ENCODE measurements around the gene DNAJC10. TPM values are rescaled to one million over a fixed set of nuclear protein-coding genes. Genes with fewer than 3 reads are reported as not detected.
"Not testable (repeated sequence)": the region's sequence is repeated elsewhere in the genome, so short reads cannot be mapped to it uniquely, and the experiment has no call there.

Gene DNAJC10
- total RNA-seq, 1 donor from 2014 or later = 47.2 TPM

GRCh38 chr2:182768950-182769349 lies 52.9 kb downstream of the DNAJC10 start:
- intact Hi-C loops (cut with DNase I); DNase-seq (ENCODE audit: low spot score): not testable (repeated sequence)

- intact Hi-C loops (cut with DNase I) = no loop called here
- no peak for DNase-seq (ENCODE audit: low spot score)
Observed at GRCh38 chr2:182779323-182779722, 63.3 kb downstream of the DNAJC10 start.

DNA sequence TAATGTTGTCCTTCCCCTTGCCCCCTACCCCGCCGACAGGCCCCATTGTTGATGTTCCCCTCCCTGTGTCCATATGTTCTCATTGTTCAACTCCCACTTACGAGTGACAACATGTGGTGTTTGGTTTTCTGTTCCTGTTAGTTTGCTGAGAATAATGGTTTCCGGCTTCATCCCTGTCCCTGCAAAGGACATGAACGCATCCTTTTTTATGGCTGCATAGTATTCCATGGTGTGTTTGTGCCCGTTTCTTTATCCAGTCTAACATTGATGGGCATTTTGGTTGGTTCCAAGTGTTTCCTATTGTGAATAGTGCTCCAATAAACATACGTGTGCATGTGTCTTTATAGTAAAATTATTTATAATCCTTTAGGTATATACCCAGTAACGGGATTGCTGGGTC lies 65.0 kb downstream of the DNAJC10 start:
- not testable (repeated sequence) for DNase-seq (ENCODE audit: low spot score)
- intact Hi-C loops (cut with DNase I) = loop anchor here (5.0 kb wide), 1 partner anchor 201 kb away; no protein-coding TSS in a partner anchor

DNA sequence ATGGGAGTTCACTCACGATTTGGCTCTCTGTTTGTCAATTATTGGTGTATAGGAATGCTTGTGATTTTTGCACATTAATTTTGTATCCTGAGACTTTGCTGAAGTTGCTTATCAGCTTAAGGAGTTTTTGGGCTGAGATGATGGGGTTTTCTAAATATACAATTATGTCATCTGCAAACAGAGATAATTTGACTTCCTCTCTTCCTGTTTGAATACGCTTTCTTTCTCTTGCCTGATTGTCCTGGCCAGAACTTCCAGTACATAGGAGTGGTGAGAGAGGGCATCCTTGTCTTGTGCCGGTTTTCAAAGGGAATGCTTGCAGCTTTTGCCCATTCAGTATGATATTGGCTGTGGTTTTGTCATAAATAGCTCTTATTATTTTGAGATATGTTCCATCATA lies 66.6 kb downstream of the DNAJC10 start:
- intact Hi-C loops (cut with DNase I) = loop anchor here (5.0 kb wide), 1 partner anchor 200 kb away; no protein-coding TSS in a partner anchor
- not testable (repeated sequence) for DNase-seq (ENCODE audit: low spot score)

DNA sequence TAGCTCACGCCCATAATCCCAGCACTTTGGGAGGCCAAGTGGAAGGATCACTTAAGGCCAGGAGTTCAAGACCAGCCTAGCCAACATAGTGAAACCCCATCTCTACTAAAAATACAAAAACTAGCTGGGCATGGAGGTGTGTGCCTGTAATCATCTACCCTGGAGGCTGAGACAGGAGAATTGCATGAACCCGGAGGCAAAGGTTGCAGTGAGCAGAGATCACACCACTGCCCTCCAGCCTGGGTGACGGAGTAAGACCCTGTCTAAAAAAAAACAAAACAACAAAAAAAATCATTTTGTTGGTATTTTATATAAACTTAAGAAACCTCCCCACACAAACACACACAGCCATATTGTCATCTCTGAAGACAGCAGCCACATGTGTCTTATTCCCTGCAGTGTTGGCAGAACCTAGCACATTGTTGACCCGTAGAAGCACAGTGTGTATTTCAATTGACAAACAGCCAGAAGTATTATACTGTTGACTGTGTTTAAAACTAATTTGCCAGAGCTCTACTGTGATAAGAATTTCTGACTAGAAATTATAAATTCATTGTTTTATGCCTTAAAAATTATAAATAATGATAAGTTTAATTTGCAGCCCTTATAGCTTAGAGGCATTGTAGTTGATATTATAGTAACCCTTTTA lies 68.1 kb downstream of the DNAJC10 start:
- intact Hi-C loops (cut with DNase I) = loop anchor here (5.0 kb wide), 1 partner anchor 198 kb away; no protein-coding TSS in a partner anchor
- DNase-seq (ENCODE audit: low spot score) = no peak

- DNase-seq (ENCODE audit: low spot score) = no peak
- intact Hi-C loops (cut with DNase I) = loop anchor here (5.0 kb wide), 1 partner anchor 198 kb away; no protein-coding TSS in a partner anchor
Observed at GRCh38 chr2:182784777-182785176, 68.7 kb downstream of the DNAJC10 start.

- no peak for DNase-seq (ENCODE audit: low spot score)
- intact Hi-C loops (cut with DNase I) = no loop called here
Observed at GRCh38 chr2:182792441-182792840, 76.4 kb downstream of the DNAJC10 start.

- intact Hi-C loops (cut with DNase I) = no loop called here
- no peak for DNase-seq (ENCODE audit: low spot score)
Observed at GRCh38 chr2:182798736-182799135, 82.7 kb downstream of the DNAJC10 start.

DNA sequence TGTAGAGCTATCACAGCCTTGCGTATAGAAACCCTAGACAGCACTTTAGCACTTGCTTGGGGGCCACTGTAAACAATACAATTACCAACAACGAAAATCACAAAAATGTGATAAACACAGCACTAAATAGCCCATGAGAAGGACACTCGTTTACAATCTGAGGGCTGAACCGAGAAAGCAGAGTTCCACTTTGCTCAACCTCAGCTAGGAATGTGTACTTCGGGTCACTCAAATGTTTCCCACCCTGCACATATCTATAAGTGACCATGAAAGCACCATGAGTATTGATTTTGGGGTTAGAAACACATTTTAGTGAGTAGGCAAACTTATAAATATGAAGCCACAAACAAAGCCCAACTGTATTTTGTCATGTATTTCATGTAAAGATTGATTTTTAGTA lies 88.1 kb downstream of the DNAJC10 start:
- no peak for DNase-seq (ENCODE audit: low spot score)
- intact Hi-C loops (cut with DNase I) = no loop called here

- intact Hi-C loops (cut with DNase I) = no loop called here
Observed at GRCh38 chr2:182807319-182807718, 91.3 kb downstream of the DNAJC10 start.

GRCh38 chr2:182810087-182810486 lies 94.0 kb downstream of the DNAJC10 start:
- no peak for DNase-seq (ENCODE audit: low spot score)
- intact Hi-C loops (cut with DNase I) = no loop called here

More at GRCh38 chr2:182807319-182807718, 91.3 kb downstream of the DNAJC10 start:
- no peak for DNase-seq (ENCODE audit: low spot score)

- intact Hi-C loops (cut with DNase I) = no loop called here
Observed at GRCh38 chr2:182814380-182814779, 98.3 kb downstream of the DNAJC10 start.

DNA sequence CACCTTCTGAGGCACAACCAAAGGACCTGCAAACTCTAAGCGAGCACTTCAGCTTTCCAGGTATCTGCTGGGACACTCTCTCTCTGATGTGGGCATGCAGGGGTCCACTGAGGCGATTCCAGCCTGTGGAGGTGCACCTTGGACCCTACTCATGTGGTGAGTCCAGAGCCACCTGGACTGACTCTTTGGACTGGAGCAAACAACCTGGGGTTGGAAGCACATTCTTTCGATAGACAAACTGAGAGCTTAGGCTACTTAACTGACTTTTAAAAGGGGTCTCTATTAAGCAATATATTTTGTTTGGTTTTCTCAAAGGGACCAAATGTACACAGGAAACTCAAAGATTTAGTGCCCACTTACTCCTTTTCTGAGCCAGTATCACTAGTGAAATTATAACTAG lies 98.7 kb downstream of the DNAJC10 start:
- intact Hi-C loops (cut with DNase I) = no loop called here
- no peak for DNase-seq (ENCODE audit: low spot score)

More at GRCh38 chr2:182814380-182814779, 98.3 kb downstream of the DNAJC10 start:
- DNase-seq (ENCODE audit: low spot score) = no peak

- intact Hi-C loops (cut with DNase I) = no loop called here
- DNase-seq (ENCODE audit: low spot score) = no peak
Observed at GRCh38 chr2:182816866-182817265, 100.8 kb downstream of the DNAJC10 start.

DNA sequence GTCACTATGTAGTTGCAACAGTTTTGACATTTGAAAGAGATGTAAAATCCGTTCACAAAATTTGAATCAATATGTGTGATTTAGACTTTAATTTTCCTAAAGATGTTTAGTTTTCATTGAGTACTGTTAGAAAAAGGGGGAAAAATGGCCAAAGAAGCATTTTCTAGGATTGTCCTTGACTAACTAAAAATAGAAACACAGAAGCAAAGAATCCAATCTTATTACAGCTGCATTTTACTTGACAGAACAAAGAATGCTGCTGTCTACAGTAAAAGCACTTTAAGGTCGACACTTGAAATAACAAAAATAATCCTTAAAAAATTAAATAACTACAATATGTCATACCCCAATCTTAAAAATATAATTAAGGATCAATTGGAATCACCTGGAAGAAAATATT lies 101.5 kb downstream of the DNAJC10 start:
- intact Hi-C loops (cut with DNase I) = no loop called here
- DNase-seq (ENCODE audit: low spot score) = no peak

- no peak for DNase-seq (ENCODE audit: low spot score)
- intact Hi-C loops (cut with DNase I) = no loop called here
Observed at GRCh38 chr2:182818501-182818900, 102.4 kb downstream of the DNAJC10 start.

DNA sequence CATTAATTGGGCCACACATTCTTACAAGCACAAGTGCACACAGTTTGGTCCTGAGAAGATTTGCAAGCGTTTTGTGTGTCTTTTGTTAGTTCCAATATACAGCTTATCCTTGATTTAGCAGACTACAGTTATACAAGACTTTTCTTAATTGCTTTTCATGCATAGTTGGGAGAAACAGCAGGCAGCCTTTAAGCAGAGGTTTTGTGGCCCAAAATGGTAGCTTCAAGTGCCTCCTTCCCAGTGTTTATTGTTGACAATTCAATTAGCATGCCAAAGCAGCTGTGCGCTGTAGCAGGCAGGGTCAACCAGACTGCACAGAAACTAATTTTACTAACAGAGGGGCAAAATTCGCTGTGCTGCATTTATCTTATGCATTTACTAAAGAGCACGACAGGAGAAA lies 102.9 kb downstream of the DNAJC10 start:
- no peak for DNase-seq (ENCODE audit: low spot score)
- intact Hi-C loops (cut with DNase I) = no loop called here

DNA sequence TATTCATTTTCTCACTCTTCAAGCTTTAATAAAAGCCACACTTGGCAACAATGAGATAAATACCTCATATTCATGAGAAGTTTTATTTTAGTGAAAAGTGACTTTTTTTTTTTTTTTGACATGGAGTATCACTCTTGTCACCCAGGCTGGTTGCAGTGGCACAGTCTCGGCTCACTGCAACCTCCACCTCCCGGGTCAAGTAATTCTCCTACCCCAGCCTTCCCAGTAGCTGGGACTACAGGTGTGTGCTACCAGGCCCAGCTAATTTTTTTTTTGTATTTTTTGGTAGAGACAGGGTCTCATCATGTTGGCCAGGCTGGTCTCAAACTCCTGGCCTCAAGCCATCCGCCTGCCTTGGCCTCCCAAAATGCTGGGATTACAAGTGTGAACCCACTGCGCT lies 103.4 kb downstream of the DNAJC10 start:
- intact Hi-C loops (cut with DNase I) = no loop called here
- no peak for DNase-seq (ENCODE audit: low spot score)

DNA sequence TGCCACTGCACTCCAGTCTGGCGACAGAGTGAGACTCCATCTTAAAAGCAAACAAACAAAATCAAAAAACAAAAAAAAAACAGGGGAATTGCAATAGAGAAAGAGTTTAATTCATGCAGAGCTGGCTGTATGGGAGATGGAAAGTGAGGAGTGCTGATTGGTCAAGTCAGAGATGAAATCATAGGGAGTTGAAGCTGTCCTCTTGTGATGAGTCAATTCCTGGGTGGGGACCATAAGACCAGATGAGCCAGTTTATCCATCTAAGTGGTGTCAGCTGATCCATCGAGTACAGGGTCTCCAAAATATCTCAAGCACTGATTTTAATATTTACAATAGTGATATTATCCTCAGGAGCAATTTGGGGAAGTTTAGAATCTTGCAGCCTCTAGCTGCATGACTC lies 105.1 kb downstream of the DNAJC10 start:
- no peak for DNase-seq (ENCODE audit: low spot score)
- intact Hi-C loops (cut with DNase I) = no loop called here

DNA sequence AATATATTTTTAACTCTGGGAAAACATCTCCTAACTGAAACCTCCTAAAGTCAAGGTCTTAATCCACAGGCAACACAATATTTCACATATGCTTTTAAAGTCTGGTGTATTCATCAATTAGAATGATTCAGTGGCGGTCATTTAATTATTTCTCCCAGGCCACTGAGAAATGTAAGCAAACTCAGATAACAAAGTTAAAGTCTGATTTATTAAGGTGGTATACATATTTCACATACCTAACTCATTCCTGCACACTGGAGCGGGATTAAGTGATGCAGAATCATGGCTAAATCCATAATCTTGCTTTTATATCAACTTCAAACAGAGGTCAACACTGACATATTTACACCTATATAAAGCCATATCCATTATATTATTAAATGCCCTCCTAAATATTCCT lies 106.7 kb downstream of the DNAJC10 start:
- DNase-seq (ENCODE audit: low spot score) = no peak
- intact Hi-C loops (cut with DNase I) = no loop called here

- intact Hi-C loops (cut with DNase I) = no loop called here
- no peak for DNase-seq (ENCODE audit: low spot score)
Observed at GRCh38 chr2:182824056-182824766, 108.2 kb downstream of the DNAJC10 start.

Measured in cardiac septum (tissue), 1 donor.